A549 treated with Mapracorat at 1 μM for 4 hours (cell line): ENCODE measurements around the gene ZBTB47. TPM values are rescaled to one million over a fixed set of nuclear protein-coding genes. Genes with fewer than 3 reads are reported as not detected.

Experiments used
- total RNA-seq: library from RNA; stranded (reverse); fragments of 200-300 nt; extraction: Qiagen RNA extraction; gene quantifications from 5 replicates; pipeline ENCODE4 v1.2.3, GENCODE V29; 2022

ZBTB47 gene
- total RNA-seq = 5.0 to 7.1 TPM (median 6.4 TPM) in 5 replicates

GRCh38 chr3:42653560-42654330 lies at the start of gene ZBTB47:
Gene ZBTB47, plus strand, starts transcription at chr3:42653697. Its CDS starts 4,659 bp downstream, at chr3:42658356.

GRCh38 chr3:42685363-42685881 lies 31.9 kb downstream of the ZBTB47 start, which contains the start of gene KLHL40:
Gene KLHL40, plus strand, starts transcription at chr3:42685537. Its CDS starts 82 bp downstream, at chr3:42685619.

GRCh38 chr3:42702066-42702951 lies 48.8 kb downstream of the ZBTB47 start, which contains the start of gene HHATL:
Gene HHATL, minus strand, starts transcription at chr3:42702798. Its CDS starts 1,972 bp downstream, at chr3:42700826.

Other genes with a start within 250 kb of the ZBTB47 start
- gene LYZL4, start 243.1 kb upstream of the ZBTB47 start, total RNA-seq = not detected in 5 replicates
- 0.83 to 1.3 TPM (median 1.2 TPM) in 5 replicates for gene VIPR1, start 151.1 kb upstream of the ZBTB47 start, total RNA-seq
- 27.8 to 35.2 TPM (median 34.5 TPM) in 5 replicates for gene SEC22C, start 71.7 kb upstream of the ZBTB47 start, total RNA-seq
- 16.3 to 18.5 TPM (median 17.7 TPM) in 5 replicates for gene SS18L2, start 62.8 kb upstream of the ZBTB47 start, total RNA-seq
- gene NKTR, start 53.0 kb upstream of the ZBTB47 start, total RNA-seq = 8.6 to 13.1 TPM (median 10.3 TPM) in 5 replicates
- gene KLHL40, start 31.8 kb downstream of the ZBTB47 start, total RNA-seq = not detected in 5 replicates
- not detected in 5 replicates for gene HHATL, start 49.1 kb downstream of the ZBTB47 start, total RNA-seq
- gene CCDC13, start 119.6 kb downstream of the ZBTB47 start, total RNA-seq = 0.30 to 0.74 TPM (median 0.41 TPM) in 5 replicates
- 69.9 to 95.7 TPM (median 75.4 TPM) in 5 replicates for gene HIGD1A, start 150.8 kb downstream of the ZBTB47 start, total RNA-seq
- gene ACKR2, start 155.7 kb downstream of the ZBTB47 start, total RNA-seq = 0.09 to 0.22 TPM in 2 of 5 replicates, not detected in the others
- gene CYP8B1, start 222.2 kb downstream of the ZBTB47 start, total RNA-seq = not detected in 5 replicates